ENCODE results near the gene POLR3F. TPM values are rescaled to one million over a fixed set of nuclear protein-coding genes. Genes with fewer than 3 reads are reported as not detected.
A peak's percentile ranks its signal among the peaks of the same experiment; 100 is the strongest.
"Not testable (repeated sequence)": the region's sequence is repeated elsewhere in the genome, so short reads cannot be mapped to it uniquely, and the experiment has no call there.

The POLR3F gene
- total RNA-seq, 1 experiment from 2014 or later, result 4.2 TPM

- in situ Hi-C loops (cut with HindIII; ENCODE audit: low pct_unique_long_range_greater_than_20kb, low sequenced_read_pairs), result no loop called here
- DNase-seq (ENCODE audit: low read depth), result no peak
Observed at GRCh38 chr20:18497603-18498002, 30.4 kb downstream of the POLR3F start.

DNA sequence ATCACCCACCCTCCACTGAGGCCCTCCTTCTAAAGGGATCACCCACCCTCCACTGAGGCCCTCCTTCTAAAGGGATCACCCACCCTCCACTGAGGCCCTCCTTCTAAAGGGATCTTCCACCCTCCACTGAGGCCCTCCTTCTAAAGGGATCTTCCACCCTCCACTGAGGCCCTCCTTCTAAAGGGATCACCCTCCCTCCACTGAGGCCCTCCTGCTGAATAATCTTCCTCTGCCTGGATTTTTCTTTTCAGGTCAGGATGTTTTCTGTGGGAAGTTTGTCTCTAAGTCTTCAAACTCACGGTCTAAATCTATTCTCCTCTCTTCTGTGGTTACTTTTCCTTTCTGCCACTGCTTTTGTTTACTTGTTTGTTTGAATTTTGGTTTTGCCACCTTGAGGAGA is 34.5 kb downstream of the POLR3F start:
- in situ Hi-C loops (cut with HindIII; ENCODE audit: low pct_unique_long_range_greater_than_20kb, low sequenced_read_pairs); DNase-seq (ENCODE audit: low read depth): not testable (repeated sequence)

- no peak for DNase-seq (ENCODE audit: low read depth)
- in situ Hi-C loops (cut with HindIII; ENCODE audit: low pct_unique_long_range_greater_than_20kb, low sequenced_read_pairs), result loop anchor here (5.0 kb wide), 1 partner anchor 83 kb away; the partner anchor contains the start of gene DTD1
Observed at GRCh38 chr20:18504479-18505060, 37.4 kb downstream of the POLR3F start.

GRCh38 chr20:18506744-18507143 is 39.6 kb downstream of the POLR3F start:
- no peak for DNase-seq (ENCODE audit: low read depth)
- in situ Hi-C loops (cut with HindIII; ENCODE audit: low pct_unique_long_range_greater_than_20kb, low sequenced_read_pairs), result loop anchor here (5.0 kb wide), 1 partner anchor 81 kb away; the partner anchor contains the start of gene DTD1

DNA sequence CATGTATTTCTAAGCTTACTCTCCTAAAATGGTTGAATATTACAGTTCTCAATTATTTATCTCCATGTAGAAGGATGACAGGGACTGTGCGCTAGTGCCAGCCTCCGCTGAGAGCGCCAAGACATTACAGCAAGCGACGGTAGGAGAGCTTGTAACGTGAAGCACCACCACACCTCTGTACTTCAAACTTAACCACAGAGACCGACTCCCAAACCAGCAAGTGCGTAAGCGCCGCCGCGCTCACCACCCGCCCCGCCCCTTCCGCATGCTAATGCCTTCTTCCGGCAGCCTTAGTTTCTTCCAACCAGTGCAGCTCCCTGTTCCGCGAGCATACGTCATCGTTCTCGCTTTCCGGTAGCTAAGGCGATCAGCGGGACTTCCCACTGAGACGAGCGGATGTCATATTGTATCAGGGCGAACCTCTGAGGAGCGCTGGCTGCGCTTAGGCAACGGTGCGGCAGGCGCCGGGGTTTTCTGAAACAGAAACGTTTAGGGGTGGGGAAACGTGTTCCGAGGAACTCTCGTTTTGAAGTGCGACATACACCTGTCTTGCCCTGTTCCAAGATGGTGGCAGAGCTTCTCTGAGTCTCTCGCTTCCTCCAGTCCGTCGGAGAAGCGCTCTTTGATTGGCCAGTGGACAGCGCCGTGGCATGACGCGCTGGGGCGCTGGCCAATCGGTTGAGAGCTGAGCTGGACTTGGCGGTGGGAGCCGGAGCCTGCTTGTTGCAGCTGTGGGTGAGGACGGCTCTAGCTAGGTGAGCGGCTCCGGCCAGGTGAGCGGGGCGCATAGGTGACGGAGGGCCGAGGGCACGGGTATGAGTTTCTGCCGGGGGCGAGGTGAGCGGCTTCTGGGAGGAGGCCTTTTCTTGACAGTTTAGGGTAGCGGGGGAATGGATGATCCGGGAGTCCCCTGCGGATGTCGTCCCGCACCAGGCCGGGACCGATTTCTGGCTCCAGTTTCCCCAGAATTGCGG is 40.3 kb downstream of the POLR3F start, which contains the start of gene SEC23B:
Gene SEC23B (plus strand): TSS at position 723 of the 974 bp plus-strand sequence. CDS start 2,896 bp downstream, outside the sequence.
- DNase-seq (ENCODE audit: low read depth), result peak; percentile 99
- in situ Hi-C loops (cut with HindIII; ENCODE audit: low pct_unique_long_range_greater_than_20kb, low sequenced_read_pairs), result loop anchor here (5.0 kb wide), 1 partner anchor 80 kb away; the partner anchor contains the start of gene DTD1

- no peak for DNase-seq (ENCODE audit: low read depth)
Observed at GRCh38 chr20:18511571-18511970, 44.4 kb downstream of the POLR3F start.

GRCh38 chr20:18513208-18513607 is 46.0 kb downstream of the POLR3F start:
- no peak for DNase-seq (ENCODE audit: low read depth)
- in situ Hi-C loops (cut with HindIII; ENCODE audit: low pct_unique_long_range_greater_than_20kb, low sequenced_read_pairs), result no loop called here

More at GRCh38 chr20:18511571-18511970, 44.4 kb downstream of the POLR3F start:
- in situ Hi-C loops (cut with HindIII; ENCODE audit: low pct_unique_long_range_greater_than_20kb, low sequenced_read_pairs), result no loop called here

DNA sequence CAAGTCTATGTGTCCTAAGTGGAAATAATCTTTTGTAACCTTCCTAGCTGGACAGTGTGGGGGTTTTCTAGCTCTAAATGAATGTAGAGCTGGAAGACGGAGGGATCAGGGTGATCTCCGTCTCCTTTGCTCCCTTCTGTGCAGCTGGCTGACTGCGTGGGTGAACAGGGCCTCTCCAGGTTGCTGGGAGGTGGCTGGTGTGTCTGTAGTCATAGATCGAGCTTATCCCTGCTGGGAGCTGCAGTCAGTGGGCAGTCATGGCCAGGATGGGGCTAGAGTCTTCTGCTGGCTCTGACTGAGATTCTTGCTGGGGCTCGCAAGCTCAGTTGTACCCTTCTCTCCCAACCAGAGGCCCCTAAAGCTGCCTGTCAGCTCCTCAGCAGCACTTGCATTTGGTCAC is 46.9 kb downstream of the POLR3F start:
- no peak for DNase-seq (ENCODE audit: low read depth)
- in situ Hi-C loops (cut with HindIII; ENCODE audit: low pct_unique_long_range_greater_than_20kb, low sequenced_read_pairs), result no loop called here

GRCh38 chr20:18515973-18516372 is 48.8 kb downstream of the POLR3F start:
- in situ Hi-C loops (cut with HindIII; ENCODE audit: low pct_unique_long_range_greater_than_20kb, low sequenced_read_pairs), result no loop called here

GRCh38 chr20:18522066-18522465 is 54.9 kb downstream of the POLR3F start:
- in situ Hi-C loops (cut with HindIII; ENCODE audit: low pct_unique_long_range_greater_than_20kb, low sequenced_read_pairs), result not testable (repeated sequence)

More at GRCh38 chr20:18515973-18516372, 48.8 kb downstream of the POLR3F start:
- DNase-seq (ENCODE audit: low read depth), result no peak

GRCh38 chr20:18523066-18523465 is 55.9 kb downstream of the POLR3F start:
- in situ Hi-C loops (cut with HindIII; ENCODE audit: low pct_unique_long_range_greater_than_20kb, low sequenced_read_pairs), result no loop called here
- no peak for DNase-seq (ENCODE audit: low read depth)

More at GRCh38 chr20:18522066-18522465, 54.9 kb downstream of the POLR3F start:
- not testable (repeated sequence) for DNase-seq (ENCODE audit: low read depth)

DNA sequence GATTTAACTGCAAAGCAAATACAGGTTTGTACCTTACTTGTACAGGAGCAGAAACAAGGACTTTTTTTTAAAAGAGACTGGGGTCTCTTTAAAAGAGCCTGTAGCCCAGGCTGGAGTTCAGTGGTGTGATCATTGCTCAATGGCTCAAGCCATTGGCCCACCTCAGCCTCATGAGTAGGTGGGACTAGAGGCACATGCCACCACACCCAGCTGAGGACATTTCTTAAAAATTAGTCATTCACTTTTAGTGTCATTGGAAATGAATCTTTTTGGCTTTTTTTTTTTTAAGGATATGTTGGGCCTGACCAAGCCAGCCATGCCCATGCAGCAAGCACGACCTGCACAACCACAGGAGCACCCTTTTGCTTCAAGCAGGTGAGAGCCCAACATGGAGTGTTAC is 57.5 kb downstream of the POLR3F start:
- in situ Hi-C loops (cut with HindIII; ENCODE audit: low pct_unique_long_range_greater_than_20kb, low sequenced_read_pairs), result no loop called here
- peak; percentile 59 for DNase-seq (ENCODE audit: low read depth)

DNA sequence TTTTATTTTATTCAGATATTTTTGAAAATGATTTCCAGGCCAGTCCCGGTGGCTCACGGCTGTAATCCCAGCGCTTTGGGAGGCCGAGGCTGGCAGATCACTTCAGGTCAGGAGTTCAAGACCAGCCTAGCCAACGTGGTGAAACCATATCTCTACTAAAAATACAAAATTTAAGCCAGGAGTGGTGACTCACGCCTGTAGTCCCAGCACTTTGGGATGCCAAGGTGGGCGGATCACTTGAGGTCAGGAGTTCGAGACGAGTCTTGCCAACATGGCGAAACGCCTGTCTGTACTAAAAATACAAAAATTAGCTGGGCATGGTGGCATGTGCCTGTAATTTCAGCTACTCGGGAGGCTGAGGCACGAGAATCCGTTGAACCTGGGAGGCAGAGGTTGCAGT is 59.6 kb downstream of the POLR3F start:
- in situ Hi-C loops (cut with HindIII; ENCODE audit: low pct_unique_long_range_greater_than_20kb, low sequenced_read_pairs); DNase-seq (ENCODE audit: low read depth): not testable (repeated sequence)

GRCh38 chr20:18527339-18527738 is 60.1 kb downstream of the POLR3F start:
- no peak for DNase-seq (ENCODE audit: low read depth)
- in situ Hi-C loops (cut with HindIII; ENCODE audit: low pct_unique_long_range_greater_than_20kb, low sequenced_read_pairs), result no loop called here

DNA sequence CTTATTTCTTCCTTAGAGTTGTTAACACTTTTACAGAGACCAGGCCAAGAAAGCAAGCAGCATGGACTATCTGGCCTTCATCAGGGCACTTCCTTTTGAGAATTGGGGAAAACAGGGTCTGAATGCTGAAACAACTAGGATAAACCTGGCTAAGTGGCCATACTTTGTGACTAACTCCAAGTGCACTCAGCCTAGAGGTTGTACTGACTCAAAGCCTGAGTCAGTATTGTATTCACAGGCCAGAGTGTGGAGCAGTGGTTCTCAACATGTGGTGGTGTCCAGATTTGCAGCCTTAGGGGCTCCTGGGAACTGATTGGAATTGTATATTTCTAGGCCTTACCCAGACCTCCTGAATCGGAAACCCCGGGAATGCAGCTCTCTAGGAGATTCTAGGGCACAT is 60.6 kb downstream of the POLR3F start:
- in situ Hi-C loops (cut with HindIII; ENCODE audit: low pct_unique_long_range_greater_than_20kb, low sequenced_read_pairs), result no loop called here

DNA sequence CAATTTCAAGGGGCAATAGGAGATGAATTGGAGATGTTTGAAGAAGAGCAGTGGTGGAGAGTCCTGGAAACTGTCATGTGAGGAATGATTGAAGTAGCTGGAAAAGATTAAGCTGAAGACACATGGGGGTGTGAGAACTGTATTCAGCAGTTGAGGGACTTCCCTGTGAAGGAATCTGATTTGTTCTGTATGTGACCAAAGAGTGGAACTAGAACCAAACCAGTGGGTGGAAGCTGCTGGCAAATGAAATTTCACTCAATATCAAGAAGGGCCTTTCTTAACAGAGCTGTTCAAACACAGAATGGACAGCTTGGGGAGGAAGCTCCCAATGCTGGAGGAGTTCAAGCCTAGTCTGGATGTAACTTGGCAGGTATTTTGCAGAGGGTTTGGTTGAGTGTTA is 61.9 kb downstream of the POLR3F start:
- in situ Hi-C loops (cut with HindIII; ENCODE audit: low pct_unique_long_range_greater_than_20kb, low sequenced_read_pairs), result no loop called here
- DNase-seq (ENCODE audit: low read depth), result no peak

More for the DNA sequence above, 60.6 kb downstream of the POLR3F start:
- DNase-seq (ENCODE audit: low read depth), result no peak

- in situ Hi-C loops (cut with HindIII; ENCODE audit: low pct_unique_long_range_greater_than_20kb, low sequenced_read_pairs), result no loop called here
- DNase-seq (ENCODE audit: low read depth), result no peak
Observed at GRCh38 chr20:18532626-18533025, 65.4 kb downstream of the POLR3F start.

GRCh38 chr20:18533491-18533890 is 66.3 kb downstream of the POLR3F start:
- in situ Hi-C loops (cut with HindIII; ENCODE audit: low pct_unique_long_range_greater_than_20kb, low sequenced_read_pairs), result no loop called here
- no peak for DNase-seq (ENCODE audit: low read depth)
